IPS-20b (cell line): ENCODE results near the gene GATA5.

Source experiments
- H3K27ac ChIP-seq: one replicate; pipeline ENCODE4 v1.5.1; 2013; ENCODE audit warnings: low read length
- H3K27me3 ChIP-seq: 2 replicates; pipeline ENCODE4 v1.6.1; 2013; ENCODE audit warnings: mild to moderate bottlenecking, low read length, inconsistent platforms; ENCODE audit not compliant: insufficient read depth
- H3K36me3 ChIP-seq: 2 replicates; pipeline ENCODE4 v1.6.1; 2013; ENCODE audit warnings: low read depth, mild to moderate bottlenecking, inconsistent platforms, low read length, moderate library complexity; ENCODE audit not compliant: insufficient read depth
- H3K4me1 ChIP-seq: 2 replicates; pipeline ENCODE4 v1.6.1; 2013; ENCODE audit warnings: mild to moderate bottlenecking, control low read depth, inconsistent platforms, low read length, moderate library complexity; ENCODE audit not compliant: insufficient read depth
- H3K4me3 ChIP-seq: 2 replicates; pipeline ENCODE4 v1.5.1; 2013; ENCODE audit warnings: mild to moderate bottlenecking, low read length, inconsistent platforms
- H3K9ac ChIP-seq: 2 replicates; pipeline ENCODE4 v1.6.1; 2013; ENCODE audit warnings: low read depth, mild to moderate bottlenecking, inconsistent platforms, low read length, moderate library complexity
- H3K9me3 ChIP-seq: 2 replicates; pipeline ENCODE4 v1.6.1; 2013; ENCODE audit warnings: mild to moderate bottlenecking, low read depth, low read length, inconsistent platforms; ENCODE audit not compliant: insufficient read depth

GATA5 gene

GRCh38 chr20:62415354-62416111 is 60.3 kb downstream of the GATA5 start:
- H3K27ac ChIP-seq = no peak overlapping the region
- H3K9ac ChIP-seq = no peak overlapping the region
- no peaks in the 10 kb centered on the region; the same call in 1 of the 2 replicates for H3K27me3 ChIP-seq
- no peaks in the 10 kb centered on the region for H3K36me3 ChIP-seq
- H3K9me3 ChIP-seq = no peaks in the 10 kb centered on the region
- H3K4me1 ChIP-seq = no peaks in the 10 kb centered on the region
- H3K4me3 ChIP-seq = no peak overlapping the region

DNA sequence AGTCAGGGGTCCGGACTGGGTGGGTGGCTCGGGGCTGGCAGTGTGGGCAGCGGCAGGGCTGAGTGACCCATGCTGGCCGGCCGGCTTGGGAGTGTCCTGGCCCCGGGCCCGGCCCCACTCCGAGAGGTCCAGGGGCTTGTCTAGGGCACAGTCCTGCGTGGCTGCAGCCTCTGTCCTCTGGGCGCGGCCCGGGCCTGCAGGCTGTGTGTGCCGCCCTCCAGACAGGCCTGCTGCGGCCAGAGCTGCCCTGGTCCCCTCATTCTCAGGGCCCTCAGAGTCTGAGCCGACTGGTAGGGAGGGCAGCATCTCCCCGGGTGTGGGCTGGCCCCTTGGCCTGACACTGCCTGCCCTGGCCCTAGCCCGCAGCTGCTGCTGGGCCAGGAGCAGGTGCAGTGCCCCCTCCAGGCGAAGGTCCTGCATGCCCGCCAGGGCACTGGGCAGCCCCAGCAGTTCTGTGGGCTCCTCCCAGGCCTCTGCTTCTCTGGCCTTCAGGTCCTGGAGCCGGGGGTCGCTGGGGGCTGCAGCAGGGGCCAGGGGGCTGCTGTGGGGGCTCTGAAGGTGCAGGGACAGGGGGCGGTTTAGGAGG is 61.8 kb downstream of the GATA5 start:
- Histone ChIP-seq H3K4me3 (no peak overlapping the region), H3K9me3 (no peaks in the 10 kb centered on the region), H3K27ac (no peak overlapping the region), H3K4me1 (no peaks in the 10 kb centered on the region), H3K27me3 (peaks cover 15% of the 10 kb centered on the region), H3K9ac (no peak overlapping the region), H3K36me3 (no peaks in the 10 kb centered on the region)
